Medulla oblongata (tissue), 1 donor: Measurements from ENCODE around the gene FAM227B.
"Not testable (repeated sequence)": the region's sequence is repeated elsewhere in the genome, so short reads cannot be mapped to it uniquely, and the experiment has no call there.

Source experiments
- DNase-seq: peaks from one replicate; pipeline ENCODE4 v3.0.0-alpha.2; 2015; ENCODE audit errors: extremely low spot score

FAM227B gene

GRCh38 chr15:49612240-49612639 lies 8.4 kb downstream of the FAM227B start:
- DNase-seq = not testable (repeated sequence)

- DNase-seq = no peak
Observed at GRCh38 chr15:49610157-49610918, 10.3 kb downstream of the FAM227B start.

- DNase-seq = no peak
Observed at GRCh38 chr15:49606594-49606993, 14.0 kb downstream of the FAM227B start.

- no peak for DNase-seq
Observed at GRCh38 chr15:49605588-49605987, 15.0 kb downstream of the FAM227B start.

DNA sequence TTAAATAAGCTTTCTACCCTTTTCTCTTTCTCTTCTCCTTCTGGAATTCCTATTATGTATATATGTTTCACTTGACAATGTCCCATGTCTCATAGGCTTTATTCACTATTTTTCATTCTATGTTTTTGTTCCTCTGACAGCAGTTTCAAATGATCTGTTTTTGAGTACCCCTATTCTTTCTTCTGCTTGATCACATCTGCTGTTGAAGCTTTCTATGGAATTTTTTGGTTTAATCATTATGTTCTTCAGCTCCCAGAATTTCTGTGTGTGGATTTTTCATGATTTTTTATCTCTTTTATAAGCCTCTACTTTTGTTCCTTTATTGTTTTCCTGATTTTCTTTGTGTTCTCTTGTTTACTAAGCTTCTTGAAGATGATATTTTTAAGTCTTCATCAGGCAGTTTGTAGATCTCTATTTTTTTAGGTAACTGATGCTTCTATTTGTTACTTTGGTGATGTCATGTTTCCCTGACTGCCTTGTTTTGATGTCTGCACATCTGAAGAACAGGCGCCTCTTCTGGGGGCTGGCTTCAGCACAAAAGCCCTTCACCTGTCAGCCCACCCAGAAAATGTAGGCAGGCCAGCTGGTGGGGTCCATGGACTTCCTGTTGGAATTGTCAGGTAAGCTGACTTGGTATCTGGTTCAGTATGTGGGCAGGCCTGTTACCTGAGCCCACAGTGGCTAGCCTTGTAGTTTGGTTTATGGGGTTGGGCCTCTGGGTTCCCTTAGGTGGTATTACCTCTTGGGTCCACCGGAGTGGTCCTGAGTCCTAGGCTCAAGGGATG lies 15.8 kb downstream of the FAM227B start:
- no peak for DNase-seq

GRCh38 chr15:49592829-49593316 lies 27.7 kb downstream of the FAM227B start:
- DNase-seq = not testable (repeated sequence)

GRCh38 chr15:49589030-49589429 lies 31.6 kb downstream of the FAM227B start:
- DNase-seq = no peak

GRCh38 chr15:49573421-49573820 lies 47.2 kb downstream of the FAM227B start:
- no peak for DNase-seq

GRCh38 chr15:49570672-49571071 lies 49.9 kb downstream of the FAM227B start:
- DNase-seq = no peak

- no peak for DNase-seq
Observed at GRCh38 chr15:49570174-49570573, 50.4 kb downstream of the FAM227B start.

GRCh38 chr15:49560045-49560444 lies 60.6 kb downstream of the FAM227B start:
- DNase-seq = no peak

DNA sequence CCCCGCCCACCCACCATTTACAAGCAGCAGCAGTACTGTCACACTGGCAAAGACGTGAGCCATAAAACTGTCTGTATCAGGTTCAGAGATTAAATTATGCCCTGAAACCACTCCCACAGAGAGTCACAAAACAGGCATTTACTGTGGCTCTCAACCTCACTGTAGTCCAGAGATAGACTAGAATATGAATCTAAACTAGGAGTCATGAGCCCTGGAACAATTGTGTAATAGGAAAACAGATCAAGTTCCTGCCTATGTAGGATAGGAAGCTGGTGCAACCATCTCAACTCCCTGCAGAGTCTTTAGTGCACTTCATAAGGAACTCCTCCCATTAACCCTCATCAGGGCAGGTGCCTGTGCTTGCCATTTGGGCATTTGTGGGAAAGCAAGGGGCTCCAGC lies 61.7 kb downstream of the FAM227B start:
- DNase-seq = no peak

DNA sequence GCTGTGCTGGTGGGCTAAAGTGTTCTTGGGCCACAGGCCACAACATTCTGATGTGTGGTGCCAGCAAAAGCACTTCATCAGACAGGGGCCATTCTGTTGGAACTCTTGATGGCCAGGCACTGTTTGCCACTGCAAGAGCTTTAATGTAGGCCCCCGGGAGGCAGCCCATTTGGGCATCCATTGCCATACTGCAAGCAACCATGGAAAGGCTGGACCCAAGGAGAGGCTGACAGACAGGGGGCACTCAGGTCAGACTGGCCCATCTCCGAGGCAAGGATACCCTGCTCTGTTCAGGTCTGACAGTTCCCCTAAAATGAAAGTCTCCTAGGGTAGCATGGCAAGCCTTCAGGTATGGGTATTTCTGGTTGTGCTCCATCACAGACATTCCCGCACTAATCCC lies 64.2 kb downstream of the FAM227B start:
- no peak for DNase-seq

DNA sequence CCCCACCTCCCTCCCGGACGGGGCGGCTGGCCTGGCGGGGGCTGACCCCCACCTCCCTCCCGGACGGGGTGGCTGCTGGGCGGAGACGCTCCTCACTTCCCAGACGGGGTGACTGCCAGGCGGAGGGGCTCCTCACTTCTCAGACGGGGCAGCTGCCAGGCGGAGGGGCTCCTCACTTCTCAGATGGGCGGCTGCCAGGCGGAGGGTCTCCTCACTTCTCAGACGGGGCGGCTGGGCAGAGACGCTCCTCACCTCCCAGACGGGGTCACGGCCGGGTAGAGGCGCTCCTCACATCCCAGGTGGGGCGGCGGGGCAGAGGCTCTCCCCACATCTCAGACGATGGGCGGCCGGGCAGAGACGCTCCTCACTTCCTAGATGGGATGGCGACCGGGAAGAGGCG lies 70.3 kb downstream of the FAM227B start:
- DNase-seq = not testable (repeated sequence)

- no peak for DNase-seq
Observed at GRCh38 chr15:49538520-49538919, 82.1 kb downstream of the FAM227B start.

DNA sequence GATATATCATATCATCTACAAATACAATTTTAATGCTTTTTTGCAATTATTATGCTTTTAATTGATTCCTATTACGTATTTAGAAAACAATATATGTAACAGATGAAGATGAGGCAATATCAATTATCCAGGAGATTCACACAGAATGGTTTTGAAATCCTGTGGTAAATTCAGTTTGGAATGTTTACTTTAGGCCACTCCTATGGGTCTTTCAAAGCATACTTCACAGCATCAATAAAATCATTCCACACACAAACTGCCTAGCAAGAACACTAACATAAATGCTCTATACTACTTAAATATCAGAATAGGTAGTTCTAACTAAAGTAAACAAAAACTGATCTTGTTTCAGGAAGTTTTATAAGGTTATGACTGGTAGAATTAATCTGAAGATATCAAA lies 90.5 kb downstream of the FAM227B start:
- DNase-seq = no peak

GRCh38 chr15:49528289-49528688 lies 92.3 kb downstream of the FAM227B start:
- DNase-seq = no peak

DNA sequence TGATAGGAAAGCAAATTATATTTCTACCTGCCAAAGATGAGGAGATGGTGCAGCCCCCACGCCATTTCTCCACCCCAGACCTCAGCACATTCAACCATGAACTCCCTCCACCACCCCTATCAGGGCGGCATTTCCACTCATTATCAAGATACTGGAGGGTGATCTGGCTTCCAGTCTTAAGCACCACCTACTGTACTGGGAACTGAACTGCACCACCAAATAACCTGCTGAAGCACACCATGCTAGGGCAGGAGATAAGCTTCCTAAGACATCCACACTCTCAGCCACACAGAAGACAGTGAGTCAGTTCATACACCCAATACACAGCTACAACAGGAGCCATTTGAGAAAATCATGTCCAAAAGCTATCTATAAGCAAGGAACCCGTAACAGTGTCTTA lies 98.8 kb downstream of the FAM227B start:
- DNase-seq = no peak

DNA sequence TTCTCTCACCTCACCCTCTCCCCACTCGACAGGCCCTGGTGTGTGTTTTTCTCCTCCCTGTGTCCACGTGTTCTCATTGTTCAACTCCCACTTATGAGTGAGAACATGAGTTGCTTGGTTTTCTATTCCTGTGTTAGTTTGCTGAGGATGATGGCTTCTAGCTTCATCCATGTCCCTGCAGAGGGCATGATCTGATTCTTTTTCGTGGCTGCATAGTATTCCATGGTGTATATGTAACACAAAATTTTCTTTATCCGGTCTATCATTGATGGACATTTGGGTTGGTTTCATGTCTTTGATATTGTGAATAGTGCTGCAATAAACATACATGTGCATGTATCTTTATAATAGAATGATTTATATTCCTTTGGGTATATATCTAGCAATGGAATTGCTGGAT lies 107.9 kb downstream of the FAM227B start:
- not testable (repeated sequence) for DNase-seq

DNA sequence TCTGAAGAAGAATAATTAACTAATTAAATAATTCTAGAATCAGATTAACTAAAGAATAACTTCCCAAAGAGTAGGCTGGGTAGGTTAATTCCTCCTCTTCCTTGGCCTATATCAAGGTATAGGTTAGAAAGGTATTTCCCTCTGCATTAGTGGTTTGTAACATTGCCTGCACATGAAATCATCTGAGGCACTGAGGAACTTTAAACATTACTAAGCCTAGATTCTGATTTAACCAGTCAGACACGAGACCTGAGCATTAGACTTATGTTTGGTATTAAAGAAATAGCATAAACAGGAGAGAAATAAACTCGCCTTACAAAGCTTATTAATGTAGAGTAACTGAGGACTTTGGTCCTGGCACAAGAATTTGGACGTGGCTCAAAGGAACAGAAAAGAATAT lies 113.4 kb downstream of the FAM227B start:
- no peak for DNase-seq

DNA sequence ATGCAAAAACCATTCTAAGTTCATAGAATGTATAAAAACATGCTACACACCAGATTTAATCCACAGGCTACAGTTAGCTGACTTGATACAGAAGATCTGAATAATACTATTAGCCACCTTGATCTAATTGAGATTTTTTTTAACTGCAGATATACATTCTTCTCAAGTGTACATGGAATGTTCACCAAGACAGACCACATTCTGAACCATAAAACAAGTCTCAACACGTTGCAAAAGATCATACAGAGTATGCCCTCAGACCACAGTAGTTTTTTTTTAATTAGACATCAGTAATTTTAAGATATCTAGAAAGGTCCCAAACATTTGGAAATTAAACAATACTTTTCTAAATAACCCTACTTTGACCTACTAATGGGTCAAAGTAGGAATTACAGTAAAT lies 114.3 kb downstream of the FAM227B start:
- DNase-seq = no peak

- DNase-seq = no peak
Observed at GRCh38 chr15:49501586-49501985, 119.0 kb downstream of the FAM227B start.
